ENCODE results near the gene SIGLEC11. TPM values are rescaled to one million over a fixed set of nuclear protein-coding genes. Genes with fewer than 3 reads are reported as not detected.
A peak's percentile ranks its signal among the peaks of the same experiment; 100 is the strongest.

Gene SIGLEC11
- total and polyA plus RNA-seq, 2 of the 13 experiments (the other 11 are each of a cell fraction or from before 2014, with no cell fraction given) = not detected

DNA sequence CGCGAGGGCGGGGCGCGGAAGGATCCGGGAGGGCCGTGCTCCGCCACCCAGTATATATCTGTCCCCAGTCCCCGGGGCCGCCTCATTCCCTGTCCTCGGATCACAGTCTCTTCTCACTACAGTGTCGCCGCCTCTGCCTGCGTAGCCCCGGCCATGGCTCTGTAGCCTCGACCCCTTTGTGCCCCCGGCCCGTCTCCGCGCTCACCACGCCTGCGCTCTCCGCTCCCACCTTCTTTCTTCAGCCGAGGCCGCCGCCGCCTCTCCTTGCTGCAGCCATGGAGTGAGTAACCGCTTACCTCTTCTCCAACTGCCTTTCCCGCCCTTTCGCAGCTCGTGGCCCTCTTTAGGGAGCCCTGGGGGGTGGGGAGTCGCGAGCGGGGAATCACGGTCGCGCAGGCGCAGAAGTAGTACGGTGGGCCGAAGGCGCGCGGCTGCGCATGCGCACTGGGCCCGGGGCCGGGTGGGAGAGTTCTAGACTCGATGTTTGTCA lies 31.8 kb downstream of the SIGLEC11 start, which contains the start of the genes ATF5 and NUP62 (continued):
- TF ChIP-seq ZNF83 (CRISPR knock-in tag; IDR thresholded peaks at IDR 0.05; ENCODE audit: borderline replicate concordance) (peak; percentile 66; the same call in 1 of the 2 replicates), PTBP1 (IDR thresholded peaks at IDR 0.05; ENCODE audit: low read depth, low read length, poor library complexity, severe bottlenecking) (no peak), ZNF326 (CRISPR knock-in tag; IDR thresholded peaks at IDR 0.05; ENCODE audit: borderline replicate concordance) (no peak), ZNF337 (CRISPR knock-in tag; IDR thresholded peaks at IDR 0.05; ENCODE audit: borderline replicate concordance, low read depth) (peak; percentile 40; the same call in 1 of the 2 replicates), BCL6 (CRISPR knock-in tag; IDR thresholded peaks at IDR 0.05) (no peak; the same call in 1 of the 2 replicates), ZNF333 (CRISPR knock-in tag; IDR thresholded peaks at IDR 0.05; ENCODE audit: borderline replicate concordance) (0 out of 2 replicates have a peak, but pooled peaks have one; percentile 21), EHMT2 (IDR thresholded peaks at IDR 0.05; ENCODE audit: borderline replicate concordance, low read depth, low read length) (no peak), GLI4 (CRISPR knock-in tag; IDR thresholded peaks at IDR 0.05; ENCODE audit: borderline replicate concordance) (peak; percentile 87; the same call in 1 of the 2 replicates), PHF21A (CRISPR knock-in tag; IDR thresholded peaks at IDR 0.05) (peak; percentile 53; the same call in 1 of the 2 replicates), MEIS1 (CRISPR knock-in tag; IDR thresholded peaks at IDR 0.05; ENCODE audit: borderline replicate concordance) (peak; percentile 43; the same call in 1 of the 2 replicates), AGO1 (IDR thresholded peaks at IDR 0.05; ENCODE audit: low read depth, low read length, poor library complexity, severe bottlenecking) (peak; percentile 71), ZNF350 (CRISPR knock-in tag; IDR thresholded peaks at IDR 0.05; ENCODE audit: borderline replicate concordance, low read depth) (peak; percentile 84; the same call in 1 of the 2 replicates), MTA3 (CRISPR knock-in tag; IDR thresholded peaks at IDR 0.05) (no peak), ZFYVE20 (CRISPR knock-in tag; IDR thresholded peaks at IDR 0.05; ENCODE audit: borderline replicate concordance, low read depth) (no peak), NR1H2 (CRISPR knock-in tag; IDR thresholded peaks at IDR 0.05; ENCODE audit: borderline replicate concordance, low read depth) (no peak), SMARCC2 (IDR thresholded peaks at IDR 0.05) (no peak), PHF20 (CRISPR knock-in tag; IDR thresholded peaks at IDR 0.05) (peak; percentile 81), ZSCAN20 (CRISPR knock-in tag; IDR thresholded peaks at IDR 0.05; ENCODE audit: borderline replicate concordance) (peak; percentile 89), ZSCAN21 (CRISPR knock-in tag; IDR thresholded peaks at IDR 0.05; ENCODE audit: borderline replicate concordance) (0 out of 2 replicates have a peak, but pooled peaks have one; percentile 76), MTF1 (CRISPR knock-in tag; IDR thresholded peaks at IDR 0.05) (peak; percentile 82), PRMT3 (CRISPR knock-in tag; IDR thresholded peaks at IDR 0.05; ENCODE audit: borderline replicate concordance, low read depth) (peak; percentile 98; the same call in 1 of the 2 replicates), SMAD9 (CRISPR knock-in tag; IDR thresholded peaks at IDR 0.05) (no peak), ISX (CRISPR knock-in tag; conservative IDR thresholded peaks at IDR 0.05) (0 out of 2 replicates have a peak, but pooled peaks have one; percentile 59), ZNF230 (CRISPR knock-in tag; IDR thresholded peaks at IDR 0.05) (peak; percentile 97; the same call in 1 of the 2 replicates), ZNF430 (CRISPR knock-in tag; IDR thresholded peaks at IDR 0.05) (peak; percentile 82; the same call in 1 of the 2 replicates), MTA1 (CRISPR knock-in tag; IDR thresholded peaks at IDR 0.05; ENCODE audit: borderline replicate concordance) (0 out of 2 replicates have a peak, but pooled peaks have one; percentile 33)
- TF ChIP-seq, protein P1, sequence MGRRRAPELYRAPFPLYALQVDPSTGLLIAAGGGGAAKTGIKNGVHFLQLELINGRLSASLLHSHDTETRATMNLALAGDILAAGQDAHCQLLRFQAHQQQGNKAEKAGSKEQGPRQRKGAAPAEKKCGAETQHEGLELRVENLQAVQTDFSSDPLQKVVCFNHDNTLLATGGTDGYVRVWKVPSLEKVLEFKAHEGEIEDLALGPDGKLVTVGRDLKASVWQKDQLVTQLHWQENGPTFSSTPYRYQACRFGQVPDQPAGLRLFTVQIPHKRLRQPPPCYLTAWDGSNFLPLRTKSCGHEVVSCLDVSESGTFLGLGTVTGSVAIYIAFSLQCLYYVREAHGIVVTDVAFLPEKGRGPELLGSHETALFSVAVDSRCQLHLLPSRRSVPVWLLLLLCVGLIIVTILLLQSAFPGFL (CRISPR knock-in tag; IDR thresholded peaks at IDR 0.05) = 0 out of 2 replicates have a peak, but pooled peaks have one; percentile 76
- TF ChIP-seq, protein P2, sequence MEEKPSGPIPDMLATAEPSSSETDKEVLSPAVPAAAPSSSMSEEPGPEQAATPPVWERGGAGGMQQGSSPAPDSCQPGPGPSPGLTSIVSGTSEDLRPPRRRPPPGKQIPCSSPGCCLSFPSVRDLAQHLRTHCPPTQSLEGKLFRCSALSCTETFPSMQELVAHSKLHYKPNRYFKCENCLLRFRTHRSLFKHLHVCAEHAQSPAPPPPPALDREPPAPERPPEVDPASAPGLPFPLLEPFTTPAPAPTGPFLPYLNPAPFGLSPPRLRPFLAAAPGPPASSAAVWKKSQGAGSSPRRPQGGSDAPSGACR (CRISPR knock-in tag; IDR thresholded peaks at IDR 0.05) = no peak
- TF ChIP-seq, protein P3, sequence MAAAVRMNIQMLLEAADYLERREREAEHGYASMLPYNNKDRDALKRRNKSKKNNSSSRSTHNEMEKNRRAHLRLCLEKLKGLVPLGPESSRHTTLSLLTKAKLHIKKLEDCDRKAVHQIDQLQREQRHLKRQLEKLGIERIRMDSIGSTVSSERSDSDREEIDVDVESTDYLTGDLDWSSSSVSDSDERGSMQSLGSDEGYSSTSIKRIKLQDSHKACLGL (CRISPR knock-in tag; IDR thresholded peaks at IDR 0.05) = peak; percentile 86
